AG09309 (cell line): ENCODE measurements around the gene PPP1R12A.

Experiments
- DNase-seq: peaks from one replicate; pipeline ENCODE4 v3.0.0-alpha.2; 2010; ENCODE audit warnings: low read depth
- H3K4me3 ChIP-seq: 2 replicates; pipeline ENCODE4 v1.5.1; 2011; ENCODE audit warnings: mild to moderate bottlenecking, low read depth, low read length, moderate library complexity; ENCODE audit not compliant: control insufficient read depth
- CTCF ChIP-seq: IDR thresholded peaks from 2 replicates; pipeline ENCODE4 v1.5.1; 2011; ENCODE audit warnings: mild to moderate bottlenecking, low read depth, low read length, inconsistent platforms; ENCODE audit not compliant: insufficient read depth, control insufficient read depth; ENCODE audit errors: missing control alignments

PPP1R12A gene

GRCh38 chr12:79766705-79767464, 168.0 kb downstream of the PPP1R12A start:
- no peak for DNase-seq
- H3K4me3 ChIP-seq = no peak overlapping the region
- TF ChIP-seq CTCF = no peak

GRCh38 chr12:79765157-79765556, 169.7 kb downstream of the PPP1R12A start:
- DNase-seq = no peak
- no peak for TF ChIP-seq CTCF

GRCh38 chr12:79764641-79765040, 170.3 kb downstream of the PPP1R12A start:
- H3K4me3 ChIP-seq = no peak overlapping the region
- TF ChIP-seq CTCF = no peak
- DNase-seq = no peak

More at GRCh38 chr12:79765157-79765556, 169.7 kb downstream of the PPP1R12A start:
- no peak overlapping the region for H3K4me3 ChIP-seq

- DNase-seq = no peak
- no peak overlapping the region for H3K4me3 ChIP-seq
- no peak for TF ChIP-seq CTCF
Observed at GRCh38 chr12:79763766-79764452, 171.0 kb downstream of the PPP1R12A start.

- no peak for DNase-seq
- TF ChIP-seq CTCF = no peak
- no peak overlapping the region for H3K4me3 ChIP-seq
Observed at GRCh38 chr12:79761341-79761740, 173.6 kb downstream of the PPP1R12A start.

- no peak overlapping the region for H3K4me3 ChIP-seq
- no peak for DNase-seq
- no peak for TF ChIP-seq CTCF
Observed at GRCh38 chr12:79747274-79747673, 187.6 kb downstream of the PPP1R12A start.
